PFSK-1 (cell line): Measurements from ENCODE around the gene SLC9B1.

Experiments
- SIN3A ChIP-seq: IDR thresholded peaks from 2 replicates; pipeline ENCODE4 v1.6.1; 2012; ENCODE audit warnings: mild to moderate bottlenecking, low read length, moderate library complexity, borderline replicate concordance; ENCODE audit not compliant: insufficient read depth
- TAF1 ChIP-seq: IDR thresholded peaks from 2 replicates; pipeline ENCODE4 v1.6.1; 2012; ENCODE audit warnings: low read length, control low read depth, borderline replicate concordance; ENCODE audit not compliant: insufficient read depth

GRCh38 chr4:102858828-102859464 lies 160.6 kb downstream of the SLC9B1 start:
- TF ChIP-seq SIN3A (no peak), TAF1 (no peak)
